Uterus (tissue), 4 donors: ENCODE measurements around the gene COL23A1. TPM values are rescaled to one million over a fixed set of nuclear protein-coding genes. Genes with fewer than 3 reads are reported as not detected.

Source experiments
- DNase-seq, 2 donors: peaks; one replicate each; pipeline ENCODE4 v3.0.0-alpha.2; 2019 to 2020
- H3K27ac ChIP-seq, 2 donors: fragments of 200-600 bp; sonication (generic); 1 replicate in 1 of 2; 2 replicates in 1 of 2; pipeline ENCODE4 v1.5.1; 2016 to 2018
- H3K27me3 ChIP-seq, 2 donors: fragments of 200-600 bp; sonication (generic); one replicate each; pipeline ENCODE4 v1.5.1; 2018 to 2019; ENCODE audit warnings: control low read depth in 1 of 2
- H3K36me3 ChIP-seq, 2 donors: fragments of 200-600 bp; sonication (generic); one replicate each; pipeline ENCODE4 v1.5.1; 2019; ENCODE audit warnings: control low read depth in 1 of 2
- H3K4me1 ChIP-seq, 2 donors: fragments of 200-600 bp; sonication (generic); one replicate each; pipeline ENCODE4 v1.5.1; 2018 to 2019; ENCODE audit warnings: control low read depth in 1 of 2
- H3K4me3 ChIP-seq, 2 donors: fragments of 200-600 bp; sonication (generic); 1 replicate in 1 of 2; 2 replicates in 1 of 2; pipeline ENCODE4 v1.5.1; 2018 to 2019; ENCODE audit warnings: mild to moderate bottlenecking in 1 of 2
- H3K9me3 ChIP-seq, 2 donors: fragments of 200-600 bp; sonication (generic); one replicate each; pipeline ENCODE4 v1.5.1; 2019; ENCODE audit warnings: control low read depth in 1 of 2
- CTCF ChIP-seq, 4 experiments: fragments of 200-600 bp in 2 of 4; fragments of 450-650 bp in 2 of 4; sonication (generic) in 2 of 4; IDR thresholded peaks; one replicate each; pipeline ENCODE4 v1.5.1; 2016 to 2019; ENCODE audit warnings: antibody characterized with exemption in 4 of 4, mild to moderate bottlenecking in 2 of 4, moderate library complexity in 1 of 4
- POLR2A ChIP-seq, 2 donors: fragments of 450-650 bp; IDR thresholded peaks; one replicate each; pipeline ENCODE4 v1.6.1; 2016; ENCODE audit warnings: antibody characterized with exemption in 2 of 2, mild to moderate bottlenecking in 1 of 2, moderate library complexity in 1 of 2
- intact Hi-C: fragments of 100-400 bp; cut with DNase I; formaldehyde crosslinking; loops from one replicate; pipeline ENCODE4 v1.15.1; 2023; ENCODE audit warnings: low total_unique reads
- total RNA-seq, 4 donors: library from RNA; depleted of rRNA in 3 of 4; stranded (reverse); fragments of >200 nt in 3 of 4; gene quantifications; one replicate each; pipeline versions ENCODE4 v1.1.0 to v1.2.4, GENCODE V29; 2014 to 2023
- donor health status: DM: yes; HTN: yes; CAD: no.

The COL23A1 gene
- total RNA-seq, 4 donors from 2014 or later, result 0.85 to 7.6 (median 2.0) TPM; not detected in 1

GRCh38 chr5:178272591-178272990 lies 317.6 kb downstream of the COL23A1 start:
- TF ChIP-seq CTCF (IDR thresholded peaks at IDR 0.05) (no peak), POLR2A (IDR thresholded peaks at IDR 0.05) (no peak)
- intact Hi-C loops, result no loop called here
- no peak for DNase-seq
- H3K27ac ChIP-seq, result no peak overlapping the region
- no peaks in the 10 kb centered on the region for H3K4me1 ChIP-seq
- no peaks in the 10 kb centered on the region for H3K9me3 ChIP-seq
- H3K36me3 ChIP-seq, result no peaks in the 10 kb centered on the region
- H3K27me3 ChIP-seq, result no peaks in the 10 kb centered on the region
- H3K4me3 ChIP-seq, result no peak overlapping the region

GRCh38 chr5:178271726-178272479 lies 318.3 kb downstream of the COL23A1 start:
- Histone ChIP-seq H3K4me3 (no peak overlapping the region), H3K27ac (no peak overlapping the region), H3K36me3 (no peaks in the 10 kb centered on the region), H3K4me1 (no peaks in the 10 kb centered on the region), H3K27me3 (no peaks in the 10 kb centered on the region), H3K9me3 (no peaks in the 10 kb centered on the region)
- no peak for DNase-seq
- TF ChIP-seq CTCF (IDR thresholded peaks at IDR 0.05) (no peak), POLR2A (IDR thresholded peaks at IDR 0.05) (no peak)
- intact Hi-C loops, result no loop called here

- TF ChIP-seq CTCF (IDR thresholded peaks at IDR 0.05) (no peak), POLR2A (IDR thresholded peaks at IDR 0.05) (no peak)
- no peak overlapping the region for H3K27ac ChIP-seq
- intact Hi-C loops, result no loop called here
- H3K36me3 ChIP-seq, result no peaks in the 10 kb centered on the region
- DNase-seq, result no peak
- H3K4me1 ChIP-seq, result no peaks in the 10 kb centered on the region
- H3K9me3 ChIP-seq, result no peaks in the 10 kb centered on the region
- no peaks in the 10 kb centered on the region for H3K27me3 ChIP-seq
- no peak overlapping the region for H3K4me3 ChIP-seq
Observed at GRCh38 chr5:178271231-178271630, 319.0 kb downstream of the COL23A1 start.

GRCh38 chr5:178269499-178269898 lies 320.7 kb downstream of the COL23A1 start:
- intact Hi-C loops, result no loop called here
- no peaks in the 10 kb centered on the region for H3K27me3 ChIP-seq
- TF ChIP-seq POLR2A (IDR thresholded peaks at IDR 0.05) (no peak), CTCF (IDR thresholded peaks at IDR 0.05) (no peak)
- no peaks in the 10 kb centered on the region for H3K9me3 ChIP-seq
- no peak overlapping the region for H3K27ac ChIP-seq
- no peak overlapping the region for H3K4me3 ChIP-seq
- no peaks in the 10 kb centered on the region for H3K36me3 ChIP-seq
- DNase-seq, result no peak
- no peaks in the 10 kb centered on the region for H3K4me1 ChIP-seq

- Histone ChIP-seq H3K4me3 (no peak overlapping the region), H3K27ac (no peak overlapping the region), H3K27me3 (no peaks in the 10 kb centered on the region), H3K9me3 (no peaks in the 10 kb centered on the region), H3K36me3 (no peaks in the 10 kb centered on the region), H3K4me1 (no peaks in the 10 kb centered on the region)
- no peak for DNase-seq
- intact Hi-C loops, result no loop called here
- TF ChIP-seq POLR2A (IDR thresholded peaks at IDR 0.05), result no peak
Observed at GRCh38 chr5:178267876-178268275, 322.3 kb downstream of the COL23A1 start.
